ENCODE measurements around the gene ZDHHC1.

DNA sequence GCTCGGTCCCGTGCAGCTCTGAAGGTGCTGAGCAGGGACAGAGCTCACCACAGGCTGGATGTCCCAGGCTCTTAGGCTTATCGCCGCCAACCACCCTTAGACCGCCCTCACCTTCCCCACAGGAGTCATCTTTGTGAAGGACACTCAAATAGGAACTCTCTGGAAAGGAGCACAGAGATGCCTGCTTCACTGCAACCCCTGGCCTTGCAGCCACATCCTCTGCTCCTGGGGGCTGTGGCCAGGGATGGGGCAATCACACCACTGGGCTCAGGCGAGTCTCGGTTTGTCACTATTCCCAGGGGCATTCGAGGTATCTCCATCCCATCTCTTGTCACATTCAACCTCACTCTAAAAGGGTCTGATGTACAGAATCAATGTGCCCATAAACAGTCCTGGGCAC is 10.9 kb downstream of the ZDHHC1 start:
- TF ChIP-seq CTCF (IDR thresholded peaks at IDR 0.05) (no peak), POLR2AphosphoS5 (IDR thresholded peaks at IDR 0.05) (no peak), POLR2A (IDR thresholded peaks at IDR 0.05) (no peak)
